ENCODE results near the gene ZW10.

DNA sequence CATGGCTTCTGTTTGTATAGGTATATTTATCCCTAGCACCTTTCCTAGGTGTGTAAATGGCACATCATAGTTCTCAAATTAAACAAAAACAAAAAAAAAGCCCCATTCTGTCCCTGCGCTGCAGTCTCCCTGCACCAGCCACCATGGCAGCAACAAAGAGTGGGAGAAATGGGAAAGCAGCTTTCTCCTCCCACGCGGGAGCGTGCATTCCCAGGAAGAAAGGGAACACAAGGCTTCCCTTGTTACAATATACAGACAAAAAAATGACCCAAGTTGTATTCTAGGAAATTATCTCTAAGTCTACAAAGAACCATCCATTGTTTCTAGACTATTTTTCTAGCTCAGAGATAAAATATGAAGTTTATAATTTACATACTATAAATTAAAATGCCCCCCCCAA, 51.3 kb downstream of the ZW10 start:
- TF ChIP-seq, protein P1, sequence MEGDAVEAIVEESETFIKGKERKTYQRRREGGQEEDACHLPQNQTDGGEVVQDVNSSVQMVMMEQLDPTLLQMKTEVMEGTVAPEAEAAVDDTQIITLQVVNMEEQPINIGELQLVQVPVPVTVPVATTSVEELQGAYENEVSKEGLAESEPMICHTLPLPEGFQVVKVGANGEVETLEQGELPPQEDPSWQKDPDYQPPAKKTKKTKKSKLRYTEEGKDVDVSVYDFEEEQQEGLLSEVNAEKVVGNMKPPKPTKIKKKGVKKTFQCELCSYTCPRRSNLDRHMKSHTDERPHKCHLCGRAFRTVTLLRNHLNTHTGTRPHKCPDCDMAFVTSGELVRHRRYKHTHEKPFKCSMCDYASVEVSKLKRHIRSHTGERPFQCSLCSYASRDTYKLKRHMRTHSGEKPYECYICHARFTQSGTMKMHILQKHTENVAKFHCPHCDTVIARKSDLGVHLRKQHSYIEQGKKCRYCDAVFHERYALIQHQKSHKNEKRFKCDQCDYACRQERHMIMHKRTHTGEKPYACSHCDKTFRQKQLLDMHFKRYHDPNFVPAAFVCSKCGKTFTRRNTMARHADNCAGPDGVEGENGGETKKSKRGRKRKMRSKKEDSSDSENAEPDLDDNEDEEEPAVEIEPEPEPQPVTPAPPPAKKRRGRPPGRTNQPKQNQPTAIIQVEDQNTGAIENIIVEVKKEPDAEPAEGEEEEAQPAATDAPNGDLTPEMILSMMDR (IDR thresholded peaks at IDR 0.05; ENCODE audit: low read depth, low read length) = no peak
- TF ChIP-seq EZH2phosphoT487 (IDR thresholded peaks at IDR 0.05; ENCODE audit: low read depth) = no peak
